GM21529 (cell line): ENCODE data around the gene SELENOM.
A peak's percentile ranks its signal among the peaks of the same experiment; 100 is the strongest.

Experiments
- ATAC-seq: cut with Tn5 transposase; IDR thresholded peaks from one replicate; pipeline ENCODE4 v1.9.1; 2021; ENCODE audit not compliant: unreplicated experiment

The SELENOM gene

DNA sequence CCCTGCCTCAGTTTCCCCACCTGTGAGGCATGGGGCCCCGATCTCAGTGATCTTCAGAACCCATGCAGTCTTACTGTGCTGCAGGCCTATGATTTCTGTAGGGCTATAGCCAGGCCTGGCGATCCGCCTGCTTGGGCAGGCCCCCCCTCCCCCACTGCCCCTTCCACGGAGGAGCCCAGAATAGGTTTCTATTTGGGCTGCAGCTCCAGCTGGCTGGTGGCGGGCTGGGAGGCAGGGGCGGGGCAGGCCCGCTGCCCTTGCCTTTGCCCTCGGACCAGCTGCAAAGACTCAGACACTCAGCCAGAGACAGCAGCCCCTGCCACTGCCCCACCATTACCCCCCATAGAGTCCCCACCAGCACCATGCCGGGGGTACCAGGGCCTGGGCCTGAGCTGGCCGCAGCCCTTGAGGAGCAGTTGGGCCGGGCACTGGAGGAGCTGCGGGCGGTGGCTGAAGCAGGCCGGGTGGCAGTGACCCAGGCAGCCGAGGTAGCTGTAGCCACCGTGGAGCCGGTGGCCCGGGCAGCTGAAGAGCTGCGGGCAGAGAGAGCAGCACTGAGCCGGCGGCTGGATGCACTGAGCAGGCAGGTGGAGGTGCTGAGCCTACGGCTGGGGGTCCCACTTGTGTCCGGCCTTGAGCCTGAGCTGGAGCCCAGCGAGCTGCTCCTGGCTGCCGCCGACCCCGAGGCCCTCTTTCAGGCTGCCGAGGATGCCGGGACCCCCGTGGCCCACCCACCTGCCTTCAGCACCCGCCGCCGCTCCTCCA lies 14.1 kb downstream of the SELENOM start:
- no peak for ATAC-seq

DNA sequence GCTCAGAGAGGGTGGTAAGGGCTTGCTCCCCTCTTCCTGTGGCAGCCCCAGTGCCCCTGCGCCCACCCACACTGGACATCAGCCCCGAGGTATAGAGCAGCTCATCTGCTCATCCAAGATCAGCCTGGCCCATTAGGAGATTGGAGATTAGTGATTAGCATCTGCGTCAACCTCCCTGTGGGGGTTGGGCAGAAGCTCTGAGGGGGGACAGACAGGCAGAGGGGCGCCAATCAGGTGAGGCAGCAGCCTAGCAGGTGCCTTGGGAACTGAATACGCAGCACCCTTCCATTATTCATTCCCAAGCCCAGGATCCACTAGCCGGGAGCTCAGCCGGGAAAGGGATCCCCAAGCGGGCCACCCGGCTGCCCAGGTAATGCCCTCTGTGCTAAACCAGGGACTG lies 15.2 kb downstream of the SELENOM start:
- no peak for ATAC-seq

- no peak for ATAC-seq
These were observed 16.0 kb downstream of the SELENOM start for GRCh38 chr22:31091106-31091975.

DNA sequence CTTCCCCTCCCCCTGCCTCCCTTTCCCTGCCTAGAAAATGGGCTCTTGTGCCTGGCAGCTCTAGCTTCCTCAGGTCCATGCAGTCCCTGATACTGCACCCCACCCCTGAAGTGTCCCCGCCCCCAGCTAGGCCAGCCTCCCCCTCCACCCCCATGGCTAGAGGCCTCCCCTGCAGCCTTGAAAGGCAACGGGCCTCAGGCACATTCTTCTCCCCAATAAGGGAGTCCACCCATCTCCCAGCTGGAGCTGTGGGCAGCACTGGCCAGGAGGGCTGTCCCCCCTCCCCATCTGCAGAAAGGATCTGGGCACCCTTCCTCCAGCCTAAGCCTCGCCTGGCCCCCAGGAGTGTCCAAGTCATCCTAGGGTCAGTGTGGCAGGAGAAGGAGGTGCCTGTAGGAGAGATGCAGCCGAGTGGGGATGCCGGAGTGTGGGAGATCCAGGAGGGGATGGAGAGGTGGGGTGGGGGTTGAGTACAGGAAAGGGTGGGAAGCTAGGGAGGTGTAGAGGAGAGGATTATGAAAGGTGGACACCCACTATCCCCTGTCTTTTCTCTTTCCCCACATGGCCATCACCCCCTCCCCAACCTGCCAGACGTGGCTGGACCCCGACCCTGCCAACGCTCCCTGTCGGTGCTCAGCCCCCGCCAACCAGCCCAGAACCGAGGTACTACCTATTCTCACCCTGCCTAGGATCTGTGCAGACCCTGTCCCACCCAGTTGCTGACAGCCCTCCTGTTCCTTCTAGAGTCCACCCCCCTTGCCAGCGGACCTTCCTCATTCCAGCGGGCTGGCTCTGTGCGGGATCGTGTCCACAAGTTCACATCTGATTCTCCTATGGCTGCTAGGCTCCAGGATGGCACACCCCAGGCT lies 16.9 kb downstream of the SELENOM start:
- no peak for ATAC-seq

- ATAC-seq = no peak
These were observed 17.9 kb downstream of the SELENOM start for GRCh38 chr22:31089160-31090100.

DNA sequence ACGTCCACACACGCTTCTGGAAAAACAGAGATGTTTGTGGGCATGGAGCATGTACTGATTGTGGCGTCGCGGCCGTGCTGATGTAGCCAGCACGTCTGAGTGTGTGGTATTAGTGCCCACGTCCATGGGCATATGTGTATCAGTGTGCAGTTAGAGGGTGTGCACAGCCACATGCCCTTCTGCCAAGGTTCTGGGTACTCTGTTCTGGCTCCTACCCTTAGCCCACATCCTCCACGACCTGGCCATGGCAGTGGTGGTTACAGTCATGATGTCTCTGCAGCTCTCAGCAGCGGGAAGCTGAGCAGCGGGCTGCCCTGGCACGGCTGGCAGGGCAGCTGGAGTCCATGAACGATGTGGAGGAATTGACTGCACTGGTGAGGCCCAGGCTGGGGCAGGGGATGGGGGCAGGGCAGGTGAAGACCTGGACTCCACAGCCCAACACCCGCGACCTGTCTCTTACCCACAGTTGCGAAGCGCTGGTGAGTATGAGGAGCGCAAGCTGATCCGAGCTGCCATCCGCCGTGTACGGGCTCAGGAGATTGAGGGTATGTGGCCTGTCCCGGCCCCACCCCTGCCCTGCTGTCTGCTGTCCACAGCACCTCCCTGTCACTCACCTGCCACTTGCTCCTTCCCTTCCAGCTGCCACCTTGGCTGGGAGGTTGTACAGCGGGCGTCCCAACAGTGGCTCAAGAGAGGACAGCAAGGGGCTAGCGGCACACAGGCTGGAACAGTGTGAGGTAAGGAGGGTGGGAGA lies 19.0 kb downstream of the SELENOM start:
- ATAC-seq = no peak

GRCh38 chr22:31087744-31088215 lies 19.6 kb downstream of the SELENOM start:
- ATAC-seq = no peak

GRCh38 chr22:31086703-31087330 lies 20.6 kb downstream of the SELENOM start:
- no peak for ATAC-seq

DNA sequence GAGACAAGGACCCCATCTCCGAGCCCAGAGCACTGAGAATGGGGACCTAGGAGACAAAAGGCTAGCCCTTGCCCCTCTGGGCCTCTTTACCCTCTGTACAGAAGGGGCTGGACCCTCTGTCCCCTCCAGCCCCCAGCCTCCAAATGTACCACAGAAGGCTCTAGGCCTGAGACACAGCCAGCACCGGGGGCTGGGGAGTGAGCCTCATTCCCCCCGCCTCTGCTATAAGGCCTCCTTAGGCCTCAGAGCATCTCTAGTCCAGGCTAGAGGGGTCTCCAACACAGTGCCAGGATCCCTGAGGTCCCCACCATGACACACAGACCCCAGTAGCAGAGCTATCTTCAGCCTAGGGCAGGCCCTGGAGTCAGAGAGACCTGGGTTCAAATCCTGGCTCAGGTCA lies 21.4 kb downstream of the SELENOM start:
- ATAC-seq = no peak

GRCh38 chr22:31085493-31085824 lies 21.9 kb downstream of the SELENOM start:
- ATAC-seq = no peak

DNA sequence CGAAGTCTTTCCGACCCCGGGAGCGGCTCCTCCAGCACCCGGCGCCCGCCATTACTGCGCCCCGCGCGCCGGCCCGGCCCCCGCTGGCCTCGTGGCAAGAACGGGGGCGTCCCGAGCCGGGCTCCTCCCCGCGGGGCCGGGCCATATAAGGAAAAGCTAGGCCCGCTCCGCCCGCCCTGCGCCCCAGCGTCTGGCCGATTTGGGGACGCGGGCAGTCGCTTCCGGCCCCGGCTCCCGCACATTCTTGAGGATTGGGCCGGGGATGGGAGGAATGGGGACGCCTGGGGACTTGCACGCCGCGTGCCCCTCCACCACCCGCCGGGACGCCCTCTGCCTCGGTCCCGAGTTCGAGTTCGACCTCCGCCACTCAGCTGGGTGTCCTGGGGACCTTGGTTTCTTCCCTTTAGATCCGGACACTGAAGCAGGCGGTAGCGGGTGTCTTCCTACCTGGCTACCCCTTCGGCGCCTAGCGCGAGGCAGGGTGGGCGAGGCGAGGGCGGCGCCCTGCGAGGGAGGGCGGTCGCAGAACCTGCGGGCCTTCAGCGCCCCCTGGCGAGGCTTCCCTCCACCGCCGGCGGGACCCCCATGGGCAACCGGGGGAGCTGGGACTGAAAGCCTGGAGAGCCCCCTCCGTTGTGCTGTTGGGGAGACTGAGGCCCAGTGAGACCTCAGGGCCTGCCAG lies 22.4 kb downstream of the SELENOM start:
- ATAC-seq = peak; percentile 51

- ATAC-seq = no peak
These were observed 23.2 kb downstream of the SELENOM start for GRCh38 chr22:31083923-31084810.

DNA sequence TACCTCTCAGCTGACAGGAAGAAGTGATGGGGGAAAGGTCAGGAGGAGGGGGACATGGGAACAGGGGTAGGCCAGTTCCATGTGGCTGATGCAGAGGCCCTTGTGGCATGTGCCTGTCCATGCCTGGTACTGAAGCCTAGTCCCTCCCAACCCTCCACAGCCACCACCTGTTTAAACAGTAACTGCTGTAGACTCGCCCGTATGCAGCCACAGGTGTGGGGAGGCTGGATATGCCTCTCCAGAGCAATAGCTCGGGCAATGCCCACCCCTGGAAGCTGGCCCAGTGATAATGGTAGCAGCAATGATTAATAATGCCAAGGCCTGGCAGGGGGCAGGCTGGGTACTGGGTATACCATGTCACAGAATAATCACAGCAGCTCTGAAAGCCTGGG lies 24.0 kb downstream of the SELENOM start:
- ATAC-seq = no peak

GRCh38 chr22:31082606-31083376 lies 24.6 kb downstream of the SELENOM start:
- no peak for ATAC-seq

GRCh38 chr22:31081963-31082605 lies 25.3 kb downstream of the SELENOM start:
- ATAC-seq = no peak
